HL-60/S4 treated with phorbol 12-myristate 13-acetate at 8.2 ng/mL for 4 days and 3 days (cell line): ENCODE results near the gene MED17.

Experiments used
- in situ Hi-C: fragments of 300-500 bp; cut with MboI; formaldehyde crosslinking; loops from 2 replicates; pipeline ENCODE4 v1.15.0; 2022; ENCODE audit warnings: low sequenced_read_pairs

The MED17 gene

GRCh38 chr11:93846411-93846810, 62.3 kb downstream of the MED17 start:
- in situ Hi-C loops: no loop called here

- in situ Hi-C loops: no loop called here
Measured at GRCh38 chr11:93849201-93849600, 65.1 kb downstream of the MED17 start.

DNA sequence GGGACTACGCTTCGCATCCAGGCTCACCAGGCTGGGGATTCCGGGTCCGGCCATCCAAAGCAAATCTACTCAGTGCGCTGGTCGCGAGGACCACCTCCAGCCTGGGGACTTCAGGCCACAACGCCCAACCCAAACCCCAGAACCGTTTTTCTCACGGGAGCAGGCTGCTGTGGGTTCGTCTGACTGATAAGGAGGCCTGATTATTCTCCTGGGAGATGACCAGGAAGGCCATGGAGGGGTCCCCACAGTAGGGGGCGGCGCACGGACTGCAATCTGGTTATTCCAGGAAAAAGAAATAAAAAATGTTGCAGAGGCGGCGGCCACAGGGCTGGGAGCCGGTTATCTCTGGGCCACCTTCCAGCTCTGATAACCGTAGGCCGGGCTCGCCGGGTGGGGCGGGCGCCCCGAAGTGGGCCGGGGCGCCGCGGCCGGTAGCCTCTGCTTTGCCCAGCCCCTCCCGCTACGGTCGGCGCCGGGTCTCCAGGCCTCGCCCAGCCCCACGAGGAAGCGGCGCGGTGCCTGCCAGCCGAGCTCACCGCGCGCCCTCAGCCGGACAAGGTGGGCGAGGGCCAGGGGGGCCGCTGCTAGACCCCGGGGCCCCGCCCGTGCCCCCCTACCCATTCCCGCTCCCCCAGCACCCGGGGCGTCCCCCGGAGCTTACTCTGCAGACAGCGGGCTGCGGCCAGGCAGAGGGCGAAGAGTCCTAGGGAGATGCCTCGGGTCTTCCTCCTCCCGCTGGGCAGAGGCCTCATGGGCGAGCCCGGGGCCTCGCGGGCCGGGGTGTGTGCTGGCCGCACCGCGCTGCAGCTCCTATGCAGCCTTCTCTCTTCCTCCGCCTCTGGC, 65.9 kb downstream of the MED17 start:
- in situ Hi-C loops: no loop called here

DNA sequence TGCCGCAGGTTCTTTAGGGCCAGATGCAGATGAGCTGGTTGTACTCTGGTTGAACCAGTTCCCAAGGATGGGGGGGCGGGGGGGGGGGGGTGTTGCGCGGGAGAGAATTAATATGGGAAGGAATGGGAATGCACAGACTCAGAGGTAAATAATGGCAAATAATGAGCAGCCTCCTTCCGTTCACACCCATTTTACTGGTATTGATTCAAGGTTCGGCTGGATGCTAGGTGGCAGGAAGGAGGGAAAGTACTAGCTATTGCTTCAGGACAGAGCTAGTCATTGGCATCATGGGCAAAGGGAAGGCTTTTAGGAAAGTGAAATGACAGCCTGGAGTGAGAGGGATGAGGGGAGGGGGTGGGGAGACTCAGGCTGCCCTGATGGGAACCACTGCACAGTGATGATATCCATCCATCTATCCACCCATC, 66.5 kb downstream of the MED17 start, which contains the start of gene VSTM5:
VSTM5 (minus strand) TSS at position 25 of the 425 bp plus-strand sequence. CDS start 116 bp downstream, outside the sequence.
- in situ Hi-C loops: no loop called here

DNA sequence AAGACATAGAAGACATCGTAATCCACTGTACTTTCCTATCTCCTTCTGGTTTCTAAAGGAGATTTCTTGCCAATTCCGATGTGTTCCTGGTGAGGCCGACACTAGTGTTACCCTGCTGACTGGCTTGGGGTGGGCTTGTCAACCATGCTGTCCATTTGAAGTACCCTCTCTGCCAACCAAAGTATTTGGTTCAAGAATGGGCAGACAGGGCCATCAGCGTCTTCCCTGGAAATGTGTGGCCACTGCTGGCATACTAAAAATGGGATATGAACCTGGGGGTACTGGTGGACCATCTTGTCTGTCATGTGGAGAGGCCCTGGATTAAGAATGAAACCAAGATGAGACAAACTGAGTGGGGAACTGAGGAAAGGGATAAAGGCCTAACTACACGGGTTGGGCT, 68.2 kb downstream of the MED17 start:
- in situ Hi-C loops: no loop called here

DNA sequence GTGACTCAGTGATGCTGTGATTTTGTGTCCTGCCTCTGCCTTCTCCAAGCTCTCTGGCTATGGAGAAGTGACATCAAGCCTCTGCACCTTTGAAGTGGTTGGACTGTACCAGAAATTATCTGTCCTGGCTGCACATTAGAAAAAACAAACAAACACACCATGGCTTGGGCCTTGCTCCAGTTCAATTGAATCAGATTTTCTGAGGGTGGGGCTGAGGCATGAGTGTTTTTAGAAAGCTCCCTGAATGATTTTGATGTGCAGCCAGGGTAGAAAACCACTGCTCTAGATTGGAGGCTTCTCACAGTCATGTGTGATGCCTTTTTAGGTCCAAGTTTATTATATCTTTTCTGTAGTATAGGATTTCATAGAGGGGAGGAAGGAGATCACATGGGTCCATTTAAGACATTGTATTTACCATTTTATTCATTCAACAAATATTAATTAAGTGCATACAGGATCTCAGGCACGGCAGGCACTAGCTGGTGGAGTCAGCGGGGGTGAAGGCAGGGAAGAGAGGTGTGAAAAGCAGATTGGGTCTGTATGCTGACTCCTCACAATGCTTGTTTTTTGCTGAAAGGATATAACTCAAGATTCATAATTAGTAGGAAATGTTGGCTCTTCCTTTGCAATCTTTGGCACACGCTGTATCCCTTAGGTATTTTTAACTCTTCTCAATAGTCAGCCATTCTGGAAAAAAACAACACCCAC, 73.5 kb downstream of the MED17 start:
- in situ Hi-C loops: no loop called here

- in situ Hi-C loops: no loop called here
Measured at GRCh38 chr11:93858121-93858775, 74.2 kb downstream of the MED17 start.

DNA sequence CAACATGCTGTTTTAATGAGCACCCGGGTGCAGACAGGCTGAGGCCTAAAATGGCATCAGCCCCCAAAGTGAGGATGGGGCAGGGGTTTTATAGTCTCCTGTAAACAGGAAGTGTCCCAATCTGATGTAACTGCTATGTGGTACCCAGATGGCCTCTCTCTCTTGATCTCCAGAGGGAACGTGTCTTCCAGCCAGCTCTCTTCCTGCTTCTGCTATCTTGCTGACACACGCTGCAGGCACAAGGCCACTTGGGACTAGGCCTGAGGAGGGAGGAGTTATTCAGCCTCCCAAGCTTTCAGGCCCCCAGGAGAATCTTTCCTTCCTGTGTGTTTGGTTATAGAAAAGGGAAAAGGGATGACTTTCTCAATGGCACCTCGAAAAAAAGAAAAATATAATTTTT, 77.7 kb downstream of the MED17 start:
- in situ Hi-C loops: no loop called here
